AG09319 (cell line): Measurements from ENCODE around the gene PTPRF.

ENCODE experiments used
- DNase-seq: peaks from one replicate; pipeline ENCODE4 v3.0.0-alpha.2; 2010; ENCODE audit warnings: low read depth; ENCODE audit errors: extremely low read depth
- CTCF ChIP-seq: IDR thresholded peaks from 2 replicates; pipeline ENCODE4 v1.5.1; 2011; ENCODE audit warnings: low read depth, mild to moderate bottlenecking, inconsistent platforms, low read length, moderate library complexity

Gene PTPRF

GRCh38 chr1:43522776-43523480, 7.8 kb upstream of the PTPRF start:
- no peak for TF ChIP-seq CTCF
- no peak for DNase-seq

GRCh38 chr1:43524804-43525203, 5.9 kb upstream of the PTPRF start:
- TF ChIP-seq CTCF: no peak

GRCh38 chr1:43526002-43526401, 4.7 kb upstream of the PTPRF start:
- no peak for DNase-seq
- no peak for TF ChIP-seq CTCF

More at GRCh38 chr1:43524804-43525203, 5.9 kb upstream of the PTPRF start:
- DNase-seq: no peak

GRCh38 chr1:43527111-43527878, 3.4 kb upstream of the PTPRF start:
- TF ChIP-seq CTCF: no peak
- no peak for DNase-seq

- DNase-seq: peak; percentile 69
- TF ChIP-seq CTCF: peak; percentile 93
Measured at GRCh38 chr1:43529206-43529731, 1.4 kb upstream of the PTPRF start.

- DNase-seq: no peak
- no peak for TF ChIP-seq CTCF
Measured at GRCh38 chr1:43531107-43531905, 623 bp downstream of the PTPRF start.
